BLaER1 treated with 17β-estradiol and CSF1 and Interleukin-3, amounts not matched to agents 10 nM and 100 nM (cell line): ENCODE results near the gene CCNI.
A peak's percentile ranks its signal among the peaks of the same experiment; 100 is the strongest.
"Not testable (repeated sequence)": the region's sequence is repeated elsewhere in the genome, so short reads cannot be mapped to it uniquely, and the experiment has no call there.

Experiments
- H3K27ac ChIP-seq, 11 experiments: shearing (Covaris generic); formaldehyde crosslinking; 2 replicates each; pipeline ENCODE4 v1.8.1; 2022
- H3K27me3 ChIP-seq, 11 experiments: shearing (Covaris generic); formaldehyde crosslinking; 2 replicates each; pipeline ENCODE4 v1.8.1; 2022
- H3K36me3 ChIP-seq, 11 experiments: shearing (Covaris generic); formaldehyde crosslinking; 2 replicates each; pipeline ENCODE4 v1.8.1; 2022
- H3K4me1 ChIP-seq, 10 experiments: shearing (Covaris generic); formaldehyde crosslinking; 2 replicates each; pipeline ENCODE4 v1.8.1; 2022
- H3K4me2 ChIP-seq, 11 experiments: shearing (Covaris generic); formaldehyde crosslinking; 2 replicates each; pipeline ENCODE4 v1.8.1; 2022
- H3K4me3 ChIP-seq, 10 experiments: shearing (Covaris generic); formaldehyde crosslinking; 2 replicates each; pipeline ENCODE4 v1.8.1; 2022
- H3K9ac ChIP-seq, 11 experiments: shearing (Covaris generic); formaldehyde crosslinking; 2 replicates each; pipeline ENCODE4 v1.8.1; 2022
- H3K9me3 ChIP-seq, 11 experiments: shearing (Covaris generic); formaldehyde crosslinking; replicated peaks in 1 of 11; 2 replicates each; pipeline ENCODE4 v1.8.1; 2022
- H4K20me1 ChIP-seq, 11 experiments: shearing (Covaris generic); formaldehyde crosslinking; 2 replicates each; pipeline ENCODE4 v1.8.1; 2022
- Cebpa-rat ChIP-seq, 11 experiments: shearing (Covaris generic); IDR thresholded peaks; 2 replicates each; pipeline ENCODE4 v1.8.1; 2022

Gene CCNI

DNA sequence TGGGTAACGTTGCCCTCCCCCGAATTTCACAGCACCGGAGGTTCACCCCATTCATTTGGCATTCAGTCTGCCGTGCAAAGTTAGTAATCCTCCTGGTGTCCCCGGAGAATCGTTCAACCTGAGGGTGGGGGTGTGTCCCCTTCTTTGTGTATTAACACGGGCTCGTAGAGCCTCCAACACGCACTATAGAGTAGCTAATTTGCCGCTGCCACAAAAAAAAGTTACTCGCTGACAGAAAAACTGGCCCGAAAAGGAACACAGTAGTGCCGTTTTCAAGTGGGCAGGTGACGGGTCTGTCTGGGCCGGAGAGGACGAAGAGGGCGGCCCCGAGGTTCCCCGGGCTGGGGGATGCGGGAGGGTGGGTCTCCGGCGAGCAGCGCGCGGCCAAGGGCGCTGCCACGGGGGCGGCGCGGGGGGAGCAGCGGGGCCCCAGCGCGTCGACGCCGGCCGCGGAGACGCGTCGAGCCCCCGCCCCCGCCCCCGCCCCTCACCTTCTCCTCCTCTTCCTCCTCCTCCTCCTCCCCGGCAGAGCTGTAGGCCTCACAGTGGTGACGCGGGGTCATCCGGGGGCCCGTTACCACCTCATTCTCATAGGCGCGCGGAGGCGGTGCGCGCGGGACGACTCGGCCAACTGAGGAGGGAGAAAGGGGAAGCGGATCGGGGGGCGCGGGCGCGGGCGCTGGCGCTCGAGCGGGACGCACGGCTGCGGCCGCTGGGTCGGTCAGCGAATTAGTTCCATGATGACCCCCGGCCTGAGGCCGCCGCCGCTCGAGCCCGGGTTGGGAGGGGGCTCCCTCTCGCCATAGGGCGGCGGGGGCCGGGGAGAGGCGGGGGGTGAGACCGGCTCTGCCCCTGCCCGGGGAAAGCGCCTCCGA lies 571 bp downstream of the CCNI start:
- H3K27ac ChIP-seq: peak overlapping the region; percentile 93 to 100 (median 99)
- H3K36me3 ChIP-seq: peaks cover 0 to 31% (median 11%) of the 10 kb centered on the region in 11 experiments; a peak in 14 of 22 replicates
- peaks cover 45 to 50% (median 49%) of the 10 kb centered on the region in 11 experiments for H4K20me1 ChIP-seq
- peak overlapping the region; percentile 90 to 99 (median 98) for H3K9ac ChIP-seq
- H3K4me1 ChIP-seq: peaks cover 45 to 65% (median 54%) of the 10 kb centered on the region in 10 experiments
- H3K27me3 ChIP-seq: no peaks in the 10 kb centered on the region
- peak overlapping the region; percentile 48 to 98 (median 95); a peak in 17 of 22 replicates for H3K4me2 ChIP-seq
- no peak for TF ChIP-seq Cebpa-rat (IDR thresholded peaks at IDR 0.05)
- peak overlapping the region; percentile 57 to 83 (median 78) for H3K4me3 ChIP-seq
- no peaks in the 10 kb centered on the region for H3K9me3 ChIP-seq

DNA sequence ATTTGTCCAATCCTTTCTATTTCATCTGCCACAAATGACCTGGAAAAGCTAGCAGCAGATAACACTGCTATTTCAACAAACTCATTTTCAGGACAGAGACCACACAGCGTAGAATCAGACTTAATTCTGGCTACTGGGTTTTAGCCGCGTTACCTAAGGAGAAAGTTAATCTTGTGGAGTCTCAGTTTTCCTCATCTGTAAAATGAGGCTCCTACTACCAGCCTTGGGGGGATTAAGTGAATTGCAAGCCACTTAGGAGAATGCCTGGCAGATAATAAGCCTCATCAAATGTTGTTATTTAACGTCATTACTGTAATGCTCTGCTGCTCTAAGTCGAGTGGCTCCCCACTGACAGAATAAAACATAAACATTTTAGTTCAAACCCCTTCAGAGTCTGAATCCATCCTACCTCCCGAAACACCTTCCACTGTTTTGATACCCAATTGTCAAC lies 1.4 kb downstream of the CCNI start:
- H3K27ac ChIP-seq: peak overlapping the region; percentile 38 to 100 (median 96); a peak in 21 of 22 replicates
- H3K36me3 ChIP-seq: peaks cover 0 to 33% (median 15%) of the 10 kb centered on the region in 11 experiments; a peak in 14 of 22 replicates
- H3K4me2 ChIP-seq: peak overlapping the region; percentile 87 to 98 (median 95)
- H4K20me1 ChIP-seq: peaks cover 53 to 58% (median 57%) of the 10 kb centered on the region in 11 experiments
- H3K9ac ChIP-seq: peak overlapping the region; percentile 90 to 99 (median 98)
- no peak for TF ChIP-seq Cebpa-rat (IDR thresholded peaks at IDR 0.05)
- H3K4me3 ChIP-seq: peak overlapping the region; percentile 57 to 83 (median 78)
- H3K27me3 ChIP-seq: no peaks in the 10 kb centered on the region
- H3K4me1 ChIP-seq: peaks cover 45 to 73% (median 55%) of the 10 kb centered on the region in 10 experiments
- no peaks in the 10 kb centered on the region for H3K9me3 ChIP-seq

DNA sequence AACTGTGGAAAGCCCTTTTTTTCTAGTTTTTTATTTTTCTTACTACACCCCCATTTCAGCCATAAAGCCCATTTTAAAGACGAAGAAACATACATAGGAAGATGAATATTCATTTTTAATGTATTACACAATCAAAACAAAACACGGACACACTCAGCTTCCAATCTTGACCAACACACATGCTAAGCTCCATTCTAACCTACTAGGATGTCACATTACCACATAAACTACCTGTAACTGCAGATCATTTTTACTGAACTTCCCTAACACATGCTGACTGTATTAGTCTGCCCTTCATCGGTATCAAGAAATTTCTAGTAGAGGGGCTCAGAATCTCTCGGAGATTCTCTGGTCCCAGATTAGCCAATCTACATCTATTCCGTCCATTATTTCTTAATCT lies 1.8 kb downstream of the CCNI start:
- H3K4me1 ChIP-seq: peaks cover 45 to 69% (median 55%) of the 10 kb centered on the region in 10 experiments
- no peaks in the 10 kb centered on the region for H3K9me3 ChIP-seq
- peak overlapping the region; percentile 90 to 99 (median 98) for H3K9ac ChIP-seq
- H3K27me3 ChIP-seq: no peaks in the 10 kb centered on the region
- H3K27ac ChIP-seq: peak overlapping the region in 10 of 11 experiments; percentile 41 to 100 (median 97); a peak in 18 of 22 replicates
- peak overlapping the region; percentile 57 to 83 (median 78) for H3K4me3 ChIP-seq
- peaks cover 56 to 63% (median 60%) of the 10 kb centered on the region in 11 experiments for H4K20me1 ChIP-seq
- peak in 3 of 11 experiments; percentile 16 to 47 (median 29); a peak in 1 of 22 replicates for TF ChIP-seq Cebpa-rat (IDR thresholded peaks at IDR 0.05)
- peaks cover 2 to 31% (median 17%) of the 10 kb centered on the region in 11 experiments; a peak in 17 of 22 replicates for H3K36me3 ChIP-seq
- H3K4me2 ChIP-seq: peak overlapping the region; percentile 87 to 98 (median 95)

DNA sequence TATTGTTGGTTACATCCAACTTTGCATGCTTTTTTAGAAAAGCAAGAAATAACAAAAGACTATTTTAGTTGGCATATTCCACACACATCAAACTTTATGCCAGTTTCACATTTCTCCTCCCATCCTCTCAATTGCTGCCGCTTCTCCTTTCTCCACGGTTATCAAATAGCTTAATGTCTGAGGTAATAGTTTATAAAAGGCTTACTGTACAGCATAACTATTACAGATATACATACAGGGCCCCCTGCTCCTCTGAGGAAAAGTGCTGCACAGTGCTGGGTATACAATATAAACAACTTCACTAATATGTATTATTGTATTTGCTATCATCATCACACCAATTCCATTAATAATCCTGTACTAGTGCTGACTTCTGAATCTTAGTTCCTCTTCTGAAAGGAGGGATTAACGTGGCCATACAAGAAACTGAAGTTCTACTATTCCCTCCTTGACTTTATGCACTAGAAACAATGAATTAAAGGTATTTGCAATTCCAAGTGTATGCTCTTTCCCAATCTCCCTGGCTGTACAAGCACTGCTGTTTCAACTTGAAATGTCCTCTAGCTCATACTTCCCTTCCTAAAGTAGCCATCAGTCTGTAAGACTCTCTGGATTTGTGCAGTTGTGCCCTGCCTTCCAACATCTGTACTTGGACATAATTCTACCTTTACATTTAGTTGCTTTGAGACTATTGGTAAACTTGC lies 2.5 kb downstream of the CCNI start:
- peak overlapping the region; percentile 90 to 99 (median 98); a peak in 21 of 22 replicates for H3K9ac ChIP-seq
- H3K4me2 ChIP-seq: peak overlapping the region; percentile 87 to 98 (median 95)
- H4K20me1 ChIP-seq: peaks cover 63 to 70% (median 68%) of the 10 kb centered on the region in 11 experiments
- peaks cover 44 to 69% (median 53%) of the 10 kb centered on the region in 10 experiments for H3K4me1 ChIP-seq
- peaks cover 7 to 39% (median 21%) of the 10 kb centered on the region in 11 experiments; a peak in 17 of 22 replicates for H3K36me3 ChIP-seq
- no peaks in the 10 kb centered on the region for H3K9me3 ChIP-seq
- H3K4me3 ChIP-seq: peak overlapping the region; percentile 57 to 83 (median 78)
- H3K27ac ChIP-seq: peak overlapping the region in 9 of 11 experiments; percentile 4 to 100 (median 54); a peak in 11 of 22 replicates
- H3K27me3 ChIP-seq: no peaks in the 10 kb centered on the region
- no peak for TF ChIP-seq Cebpa-rat (IDR thresholded peaks at IDR 0.05)

DNA sequence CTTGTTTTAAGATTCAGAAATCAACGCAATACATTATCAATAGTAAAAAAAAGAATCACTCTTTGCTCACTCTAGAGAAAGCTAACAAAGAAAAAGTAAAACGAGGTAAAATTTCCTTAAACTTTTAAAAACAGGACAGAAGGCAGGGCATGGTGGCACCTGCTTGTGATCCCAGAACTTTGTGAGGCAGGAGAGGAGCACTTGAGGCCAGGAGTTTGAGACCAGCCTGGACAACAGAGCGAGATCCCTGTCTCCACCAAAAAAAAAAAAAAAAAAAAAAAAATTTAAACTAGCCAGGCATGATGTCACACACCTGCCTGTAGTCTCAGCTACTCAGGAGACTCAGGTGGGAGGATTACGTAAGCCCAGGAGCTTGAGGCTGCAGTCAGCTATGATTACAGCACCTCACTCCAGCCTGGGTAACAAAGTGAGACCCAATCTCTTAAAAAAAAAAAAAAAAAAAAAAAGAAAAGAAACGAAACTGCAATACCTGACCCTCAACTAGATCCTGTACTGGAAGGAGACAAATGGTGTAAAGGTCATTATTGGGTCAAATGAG lies 3.5 kb downstream of the CCNI start:
- no peak overlapping the region for H3K27ac ChIP-seq
- H3K27me3 ChIP-seq: no peaks in the 10 kb centered on the region
- no peaks in the 10 kb centered on the region for H3K9me3 ChIP-seq
- peak overlapping the region in 4 of 10 experiments; percentile 77 to 83 (median 78); a peak in 5 of 20 replicates for H3K4me3 ChIP-seq
- H4K20me1 ChIP-seq: peaks cover 73 to 80% (median 78%) of the 10 kb centered on the region in 11 experiments
- peaks cover 14 to 48% (median 28%) of the 10 kb centered on the region in 11 experiments; a peak in 20 of 22 replicates for H3K36me3 ChIP-seq
- peaks cover 35 to 61% (median 43%) of the 10 kb centered on the region in 10 experiments for H3K4me1 ChIP-seq
- TF ChIP-seq Cebpa-rat (IDR thresholded peaks at IDR 0.05): no peak
- peak overlapping the region; percentile 87 to 98 (median 95); a peak in 21 of 22 replicates for H3K4me2 ChIP-seq
- H3K9ac ChIP-seq: peak overlapping the region in 2 of 11 experiments; percentile 24 to 39; a peak in 2 of 22 replicates

GRCh38 chr4:77069514-77069913 lies 6.3 kb downstream of the CCNI start:
- not testable (repeated sequence) for H3K27ac ChIP-seq, H3K9ac ChIP-seq, H3K4me3 ChIP-seq, H3K27me3 ChIP-seq, H3K9me3 ChIP-seq
- Histone ChIP-seq H3K4me2 (peak overlapping the region in 4 of 11 experiments; percentile 37 to 91 (median 66); a peak in 7 of 22 replicates), H3K36me3 (peaks cover 38 to 76% (median 56%) of the 10 kb centered on the region in 11 experiments), H3K4me1 (peaks cover 26 to 56% (median 34%) of the 10 kb centered on the region in 10 experiments), H4K20me1 (peaks cover 95 to 100% (median 99%) of the 10 kb centered on the region in 11 experiments)

DNA sequence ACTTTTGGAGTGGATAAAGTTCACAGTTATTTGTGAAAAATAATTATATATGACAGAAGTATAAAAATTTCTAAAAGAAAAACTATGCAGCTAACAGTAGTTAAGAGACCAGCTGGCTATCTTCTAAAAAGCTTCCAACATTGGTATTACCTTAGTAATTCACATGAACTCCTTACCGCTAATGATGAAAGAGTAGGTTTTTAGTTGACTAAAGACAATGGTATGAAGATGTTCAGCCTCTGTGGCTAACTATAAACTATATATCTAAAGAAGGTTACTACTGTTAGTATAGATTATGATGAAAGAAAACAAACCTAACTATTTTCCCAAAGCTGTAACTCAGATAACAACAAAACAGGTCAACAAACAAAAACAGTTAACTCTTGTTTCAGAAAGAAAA lies 10.4 kb downstream of the CCNI start:
- Histone ChIP-seq H3K9me3 (no peaks in the 10 kb centered on the region), H3K4me3 (no peak overlapping the region), H4K20me1 (peaks cover 86 to 100% (median 99%) of the 10 kb centered on the region in 11 experiments), H3K27ac (no peak overlapping the region), H3K9ac (no peak overlapping the region), H3K4me1 (peaks cover 0 to 15% (median 1%) of the 10 kb centered on the region in 10 experiments; a peak in 8 of 20 replicates), H3K27me3 (no peaks in the 10 kb centered on the region), H3K36me3 (peaks cover 75 to 95% (median 88%) of the 10 kb centered on the region in 11 experiments), H3K4me2 (no peak overlapping the region)
- TF ChIP-seq Cebpa-rat (IDR thresholded peaks at IDR 0.05): no peak

DNA sequence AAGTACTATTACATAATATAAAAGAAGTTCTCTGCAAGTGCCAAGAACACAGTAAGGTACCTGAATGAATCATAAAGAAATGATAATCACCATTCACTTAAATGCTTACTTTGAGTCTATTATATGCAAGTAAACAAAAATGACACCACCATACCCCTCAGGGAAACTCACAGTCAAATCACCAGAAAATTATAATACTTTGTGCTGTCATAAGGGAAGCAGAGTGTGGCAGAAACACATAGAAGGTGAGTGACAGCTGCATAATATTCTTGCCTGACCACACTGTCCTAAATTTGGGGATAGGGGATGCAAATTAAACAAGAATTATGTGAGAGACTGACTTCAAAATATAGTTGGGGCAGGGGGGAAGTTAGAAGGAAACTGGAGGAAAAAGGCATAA lies 12.9 kb downstream of the CCNI start:
- H3K9me3 ChIP-seq: no peaks in the 10 kb centered on the region
- no peak for TF ChIP-seq Cebpa-rat (IDR thresholded peaks at IDR 0.05)
- H3K4me2 ChIP-seq: no peak overlapping the region
- H3K9ac ChIP-seq: no peak overlapping the region
- H3K4me1 ChIP-seq: no peaks in the 10 kb centered on the region
- peaks cover 95 to 100% (median 98%) of the 10 kb centered on the region in 11 experiments for H3K36me3 ChIP-seq
- no peaks in the 10 kb centered on the region for H3K27me3 ChIP-seq
- peaks cover 64 to 100% (median 98%) of the 10 kb centered on the region in 11 experiments for H4K20me1 ChIP-seq
- H3K4me3 ChIP-seq: no peak overlapping the region
- no peak overlapping the region for H3K27ac ChIP-seq
